H9 (cell line): ENCODE data around the gene TANGO6. TPM values are rescaled to one million over a fixed set of nuclear protein-coding genes. Genes with fewer than 3 reads are reported as not detected.

Source experiments
- DNase-seq: peaks from one replicate; pipeline ENCODE4 v3.0.0-alpha.2; 2017
- H2AFZ ChIP-seq: one replicate; pipeline ENCODE4 v1.6.1; 2013; ENCODE audit warnings: mild to moderate bottlenecking, low read length, control low read depth, moderate library complexity
- H2AK5ac ChIP-seq: 2 replicates; pipeline ENCODE4 v1.6.1; 2013; ENCODE audit warnings: low read length, control low read depth, mixed read lengths; ENCODE audit not compliant: insufficient read length
- H2BK120ac ChIP-seq: one replicate; pipeline ENCODE4 v1.6.1; 2013; ENCODE audit warnings: low read depth, mild to moderate bottlenecking, low read length, control low read depth, inconsistent platforms; ENCODE audit not compliant: poor library complexity, severe bottlenecking
- H2BK12ac ChIP-seq: 2 replicates; pipeline ENCODE4 v1.6.1; 2013; ENCODE audit warnings: low read length, control low read depth, mixed read lengths, low read depth; ENCODE audit not compliant: insufficient read length
- H2BK15ac ChIP-seq: 2 replicates; pipeline ENCODE4 v1.6.1; 2013; ENCODE audit warnings: low read depth, low read length, control low read depth
- H2BK20ac ChIP-seq: one replicate; pipeline ENCODE4 v1.6.1; 2013; ENCODE audit warnings: low read depth, mild to moderate bottlenecking, low read length, control low read depth, inconsistent platforms; ENCODE audit not compliant: poor library complexity, severe bottlenecking
- H2BK5ac ChIP-seq: 2 replicates; pipeline ENCODE4 v1.6.1; 2013; ENCODE audit warnings: low read length, control low read depth, mixed read lengths; ENCODE audit not compliant: insufficient read length
- H3K14ac ChIP-seq: 2 replicates; pipeline ENCODE4 v1.6.1; 2013; ENCODE audit warnings: low read length, control low read depth; ENCODE audit not compliant: insufficient read depth
- H3K18ac ChIP-seq: 2 replicates; pipeline ENCODE4 v1.6.1; 2013; ENCODE audit warnings: low read depth, mild to moderate bottlenecking, mixed read lengths, low read length, control low read depth; ENCODE audit not compliant: insufficient read length
- H3K23ac ChIP-seq: 2 replicates; pipeline ENCODE4 v1.6.1; 2013; ENCODE audit warnings: low read length, control low read depth, mixed read lengths, low read depth; ENCODE audit not compliant: insufficient read length
- H3K23me2 ChIP-seq: 2 replicates; pipeline ENCODE4 v1.6.1; 2013; ENCODE audit warnings: low read depth, mild to moderate bottlenecking, mixed read lengths, low read length, control low read depth; ENCODE audit not compliant: insufficient read length, poor library complexity, severe bottlenecking
- H3K27ac ChIP-seq: 2 replicates; pipeline ENCODE4 v1.5.1; 2013; ENCODE audit warnings: low read length, control low read depth, mixed read lengths, low read depth; ENCODE audit not compliant: insufficient read length
- H3K27me3 ChIP-seq: 2 replicates; pipeline ENCODE4 v1.6.1; 2013; ENCODE audit warnings: low read length, control low read depth, inconsistent platforms; ENCODE audit not compliant: insufficient read depth
- H3K4ac ChIP-seq: 2 replicates; pipeline ENCODE4 v1.6.1; 2013; ENCODE audit warnings: low read depth, mild to moderate bottlenecking, control low read depth, inconsistent platforms, low read length, moderate library complexity
- H3K4me1 ChIP-seq: 2 replicates; pipeline ENCODE4 v1.6.1; 2013; ENCODE audit warnings: low read length, control low read depth, inconsistent platforms; ENCODE audit not compliant: insufficient read depth
- H3K4me2 ChIP-seq: 2 replicates; pipeline ENCODE4 v1.6.1; 2013; ENCODE audit warnings: low read length, control low read depth, mixed read lengths; ENCODE audit not compliant: insufficient read length, insufficient read depth
- H3K56ac ChIP-seq: 2 replicates; pipeline ENCODE4 v1.6.1; 2013; ENCODE audit warnings: low read depth, mild to moderate bottlenecking, mixed read lengths, low read length, control low read depth; ENCODE audit not compliant: insufficient read length
- H3K79me1 ChIP-seq: 2 replicates; pipeline ENCODE4 v1.6.1; 2013; ENCODE audit warnings: low read depth, mild to moderate bottlenecking, moderate library complexity, low read length, control low read depth, inconsistent platforms; ENCODE audit not compliant: insufficient read depth, poor library complexity, severe bottlenecking
- H3K79me2 ChIP-seq: 2 replicates; pipeline ENCODE4 v1.6.1; 2013; ENCODE audit warnings: low read length, control low read depth, inconsistent platforms; ENCODE audit not compliant: insufficient read depth
- H3K9ac ChIP-seq: 2 replicates; pipeline ENCODE4 v1.6.1; 2013; ENCODE audit warnings: low read length, control low read depth, mixed read lengths; ENCODE audit not compliant: insufficient read length; ENCODE audit errors: extremely low read depth
- H3K9me3 ChIP-seq: one replicate; pipeline ENCODE4 v1.6.1; 2013; ENCODE audit warnings: low read depth, low read length, inconsistent platforms; ENCODE audit not compliant: control insufficient read depth
- H3T11ph ChIP-seq: one replicate; pipeline ENCODE4 v1.6.1; 2013; ENCODE audit warnings: mild to moderate bottlenecking, low read length, control low read depth, inconsistent platforms
- H4K20me1 ChIP-seq: one replicate; pipeline ENCODE4 v1.6.1; 2013; ENCODE audit not compliant: control insufficient read depth, insufficient read length, insufficient read depth
- H4K5ac ChIP-seq: 2 replicates; pipeline ENCODE4 v1.6.1; 2013; ENCODE audit warnings: low read depth, mild to moderate bottlenecking, mixed read lengths, low read length, control low read depth; ENCODE audit not compliant: insufficient read length
- H4K8ac ChIP-seq: replicated peaks from 2 replicates; pipeline ENCODE4 v1.6.1; 2013; ENCODE audit warnings: low read length, control low read depth, mixed read lengths, low read depth; ENCODE audit not compliant: insufficient read length
- H4K91ac ChIP-seq: 2 replicates; pipeline ENCODE4 v1.6.1; 2013; ENCODE audit warnings: low read depth, mild to moderate bottlenecking, moderate library complexity, mixed read lengths, low read length, control low read depth; ENCODE audit not compliant: insufficient read length
- H3K27ac Mint-ChIP-seq, 3 experiments: 2 replicates in 2 of 3; 3 replicates in 1 of 3; pipeline ENCODE4 v1.8.0; 2020 to 2021; ENCODE audit warnings: mixed read lengths in 3 of 3, mild to moderate bottlenecking in 1 of 3, moderate library complexity in 1 of 3
- H3K27me3 Mint-ChIP-seq: 2 replicates; pipeline ENCODE4 v1.8.0; 2021; ENCODE audit warnings: low read depth, mild to moderate bottlenecking, moderate library complexity, mixed read lengths
- H3K36me3 Mint-ChIP-seq, 3 experiments: 2 replicates in 2 of 3; 3 replicates in 1 of 3; pipeline ENCODE4 v1.8.0; 2020 to 2021; ENCODE audit warnings: low read depth in 3 of 3, mixed read lengths in 3 of 3; ENCODE audit not compliant: insufficient read depth in 1 of 3
- H3K4me1 Mint-ChIP-seq, 2 experiments: 2 replicates each; pipeline ENCODE4 v1.8.0; 2020; ENCODE audit warnings: mixed read lengths in 2 of 2
- H3K4me3 Mint-ChIP-seq, 2 experiments: 2 replicates in 1 of 2; 3 replicates in 1 of 2; pipeline ENCODE4 v1.8.0; 2020 to 2021; ENCODE audit warnings: mild to moderate bottlenecking in 2 of 2, mixed read lengths in 2 of 2, moderate library complexity in 1 of 2
- H3K9me3 Mint-ChIP-seq, 2 experiments: 2 replicates in 1 of 2; 3 replicates in 1 of 2; pipeline ENCODE4 v1.8.0; 2020; ENCODE audit warnings: mild to moderate bottlenecking in 2 of 2, mixed read lengths in 2 of 2, moderate library complexity in 1 of 2
- CTCF ChIP-seq: fragments of 200-600 bp; sonication (generic); conservative IDR thresholded peaks from 3 replicates; pipeline ENCODE4 v1.8.0; 2021; ENCODE audit warnings: antibody characterized with exemption, mild to moderate bottlenecking
- WGBS: extraction: QIAGEN DNeasy Blood & Tissue Kit; methylation state at CpG from one replicate; pipeline ENCODE4 v1.1.7; 2013; ENCODE audit warnings: missing lambda C conversion rate, low lambda C conversion rate, mixed read lengths; ENCODE audit not compliant: insufficient read length; ENCODE audit errors: extremely low coverage; 5-methylcytosine and 5-hydroxymethylcytosine counted together
- total RNA-seq: library from RNA; stranded (reverse); gene quantifications from 2 replicates; pipeline ENCODE4 v1.2.1, GENCODE V29; 2021

TANGO6 gene
- total RNA-seq, 1 experiment from 2014 or later, result 12.0 TPM

- Histone ChIP-seq H3K23me2 (no peaks in the 10 kb centered on the region), H3K56ac (no peak overlapping the region), H3K79me1 (no peaks in the 10 kb centered on the region), H3K9ac (no peak overlapping the region), H2BK5ac (no peak overlapping the region), H2AK5ac (no peak overlapping the region), H3T11ph (no peak overlapping the region), H3K14ac (no peak overlapping the region), H2AFZ (no peak overlapping the region), H3K79me2 (no peaks in the 10 kb centered on the region), H4K8ac (no peak overlapping the region), H4K5ac (no peak overlapping the region), H4K91ac (no peak overlapping the region), H3K9me3 (no peaks in the 10 kb centered on the region), H3K23ac (no peak overlapping the region), H3K4me2 (no peak overlapping the region), H2BK20ac (no peak overlapping the region), H2BK15ac (no peak overlapping the region), H3K4me1 (no peaks in the 10 kb centered on the region), H3K27me3 (no peaks in the 10 kb centered on the region), H4K20me1 (no peaks in the 10 kb centered on the region), H3K27ac (no peak overlapping the region), H3K4ac (no peak overlapping the region), H2BK120ac (no peak overlapping the region), H2BK12ac (no peak overlapping the region), H3K18ac (no peak overlapping the region)
- no peak for TF ChIP-seq CTCF
- H3K4me3 Mint-ChIP-seq, result no peak overlapping the region
- H3K27ac Mint-ChIP-seq, result no peak overlapping the region; a peak in 1 of 7 replicates
- no peaks in the 10 kb centered on the region for H3K27me3 Mint-ChIP-seq
- no CpG with 5 or more reads among the region's 3 CpGs for WGBS
- H3K9me3 Mint-ChIP-seq, result no peaks in the 10 kb centered on the region
- H3K4me1 Mint-ChIP-seq, result peaks cover 22 to 28% of the 10 kb centered on the region in 2 experiments
- no peak for DNase-seq
- H3K36me3 Mint-ChIP-seq, result peaks cover 0 to 8% (median 0%) of the 10 kb centered on the region in 3 experiments; a peak in 2 of 7 replicates
Measured at GRCh38 chr16:68907297-68907696, 64.0 kb downstream of the TANGO6 start.
